Type B pancreatic cell (in vitro differentiated cells): ENCODE results near the gene BEND7. TPM values are rescaled to one million over a fixed set of nuclear protein-coding genes. Genes with fewer than 3 reads are reported as not detected.
A peak's percentile ranks its signal among the peaks of the same experiment; 100 is the strongest.

Experiments
- DNase-seq: peaks from one replicate; pipeline ENCODE4 v3.0.0; 2021; ENCODE audit warnings: mixed read lengths; ENCODE audit not compliant: unreplicated experiment; ENCODE audit errors: extremely low spot score
- H3K27ac Mint-ChIP-seq: 2 replicates; pipeline ENCODE4 v1.8.0; 2021; ENCODE audit warnings: mild to moderate bottlenecking, mixed read lengths
- H3K27me3 Mint-ChIP-seq: 2 replicates; pipeline ENCODE4 v1.8.0; 2021; ENCODE audit warnings: mixed read lengths
- H3K36me3 Mint-ChIP-seq: 2 replicates; pipeline ENCODE4 v1.8.0; 2021; ENCODE audit warnings: mixed read lengths
- H3K4me1 Mint-ChIP-seq: one replicate; pipeline ENCODE4 v1.8.0; 2021; ENCODE audit warnings: mixed read lengths; ENCODE audit not compliant: unreplicated experiment
- H3K4me3 Mint-ChIP-seq: 2 replicates; pipeline ENCODE4 v1.8.0; 2021; ENCODE audit warnings: mild to moderate bottlenecking, mixed read lengths
- H3K9me3 Mint-ChIP-seq: 2 replicates; pipeline ENCODE4 v1.8.0; 2021; ENCODE audit warnings: mixed read lengths
- CTCF ChIP-seq: fragments of 200-600 bp; sonication (generic); conservative IDR thresholded peaks from 2 replicates; pipeline ENCODE4 v1.5.0; 2021; ENCODE audit warnings: antibody characterized with exemption, mild to moderate bottlenecking
- total RNA-seq: library from RNA; stranded (reverse); gene quantifications from 2 replicates; pipeline ENCODE4 v1.2.1, GENCODE V29; 2021; ENCODE audit warnings: low replicate concordance

The BEND7 gene
- total RNA-seq, 1 donor from 2014 or later = 14.1 TPM

GRCh38 chr10:13491747-13492360, 37.0 kb downstream of the BEND7 start:
- H3K4me3 Mint-ChIP-seq = no peak overlapping the region
- no peak for TF ChIP-seq CTCF
- no peak overlapping the region for H3K27ac Mint-ChIP-seq
- H3K4me1 Mint-ChIP-seq = no peaks in the 10 kb centered on the region
- H3K9me3 Mint-ChIP-seq = no peaks in the 10 kb centered on the region
- DNase-seq = no peak
- no peaks in the 10 kb centered on the region for H3K27me3 Mint-ChIP-seq
- no peaks in the 10 kb centered on the region for H3K36me3 Mint-ChIP-seq

- Mint-ChIP-seq H3K4me1 (no peaks in the 10 kb centered on the region), H3K27ac (no peak overlapping the region), H3K9me3 (no peaks in the 10 kb centered on the region), H3K27me3 (no peaks in the 10 kb centered on the region), H3K36me3 (no peaks in the 10 kb centered on the region), H3K4me3 (no peak overlapping the region)
- no peak for DNase-seq
- TF ChIP-seq CTCF = no peak
Measured at GRCh38 chr10:13490503-13490902, 38.3 kb downstream of the BEND7 start.

- no peak overlapping the region for H3K4me3 Mint-ChIP-seq
- DNase-seq = no peak
- H3K27ac Mint-ChIP-seq = no peak overlapping the region
- no peak for TF ChIP-seq CTCF
- H3K27me3 Mint-ChIP-seq = no peaks in the 10 kb centered on the region
- H3K36me3 Mint-ChIP-seq = no peaks in the 10 kb centered on the region
- H3K4me1 Mint-ChIP-seq = no peaks in the 10 kb centered on the region
- H3K9me3 Mint-ChIP-seq = no peaks in the 10 kb centered on the region
Measured at GRCh38 chr10:13489035-13489599, 39.7 kb downstream of the BEND7 start.

- no peak for DNase-seq
- Mint-ChIP-seq H3K27me3 (no peaks in the 10 kb centered on the region), H3K27ac (no peak overlapping the region), H3K36me3 (no peaks in the 10 kb centered on the region), H3K4me1 (no peaks in the 10 kb centered on the region), H3K9me3 (no peaks in the 10 kb centered on the region), H3K4me3 (no peak overlapping the region)
- TF ChIP-seq CTCF = peak; percentile 70
Measured at GRCh38 chr10:13485623-13486022, 43.2 kb downstream of the BEND7 start.

GRCh38 chr10:13483951-13484350, 44.9 kb downstream of the BEND7 start:
- no peaks in the 10 kb centered on the region for H3K9me3 Mint-ChIP-seq

More at GRCh38 chr10:13483951-13484350, 44.9 kb downstream of the BEND7 start:
- Mint-ChIP-seq H3K36me3 (no peaks in the 10 kb centered on the region), H3K27ac (no peak overlapping the region), H3K27me3 (no peaks in the 10 kb centered on the region), H3K4me1 (no peaks in the 10 kb centered on the region), H3K4me3 (no peak overlapping the region)
- no peak for TF ChIP-seq CTCF
- no peak for DNase-seq
